GM12874 (cell line): ENCODE data around the gene LINC00305.

Experiments used
- TF ChIP-seq, protein P1 (sequence below): IDR thresholded peaks from 2 replicates; pipeline ENCODE4 v1.5.1; 2011; ENCODE audit warnings: low read depth, mild to moderate bottlenecking, control low read depth, low read length, moderate library complexity; ENCODE audit not compliant: insufficient read depth

The LINC00305 gene

DNA sequence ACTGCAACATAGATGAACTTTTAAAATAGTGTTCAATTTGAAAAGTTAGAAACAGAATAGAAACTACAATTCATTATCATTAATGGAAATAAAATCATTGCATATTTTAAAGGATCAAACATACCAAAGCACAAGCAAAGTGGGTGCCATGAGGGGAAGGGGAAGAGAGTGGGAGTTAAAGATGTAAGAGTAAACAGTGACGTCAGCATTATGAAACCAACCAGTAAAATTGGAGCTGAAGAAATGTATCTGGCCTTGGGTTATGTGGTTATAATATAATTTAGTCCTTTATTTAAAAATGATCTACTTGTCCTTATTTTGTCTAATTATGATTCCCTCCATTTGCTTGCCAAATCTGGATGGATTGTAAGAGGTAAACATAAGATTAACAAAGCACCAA, 6.0 kb downstream of the LINC00305 start:
- TF ChIP-seq, protein P1, sequence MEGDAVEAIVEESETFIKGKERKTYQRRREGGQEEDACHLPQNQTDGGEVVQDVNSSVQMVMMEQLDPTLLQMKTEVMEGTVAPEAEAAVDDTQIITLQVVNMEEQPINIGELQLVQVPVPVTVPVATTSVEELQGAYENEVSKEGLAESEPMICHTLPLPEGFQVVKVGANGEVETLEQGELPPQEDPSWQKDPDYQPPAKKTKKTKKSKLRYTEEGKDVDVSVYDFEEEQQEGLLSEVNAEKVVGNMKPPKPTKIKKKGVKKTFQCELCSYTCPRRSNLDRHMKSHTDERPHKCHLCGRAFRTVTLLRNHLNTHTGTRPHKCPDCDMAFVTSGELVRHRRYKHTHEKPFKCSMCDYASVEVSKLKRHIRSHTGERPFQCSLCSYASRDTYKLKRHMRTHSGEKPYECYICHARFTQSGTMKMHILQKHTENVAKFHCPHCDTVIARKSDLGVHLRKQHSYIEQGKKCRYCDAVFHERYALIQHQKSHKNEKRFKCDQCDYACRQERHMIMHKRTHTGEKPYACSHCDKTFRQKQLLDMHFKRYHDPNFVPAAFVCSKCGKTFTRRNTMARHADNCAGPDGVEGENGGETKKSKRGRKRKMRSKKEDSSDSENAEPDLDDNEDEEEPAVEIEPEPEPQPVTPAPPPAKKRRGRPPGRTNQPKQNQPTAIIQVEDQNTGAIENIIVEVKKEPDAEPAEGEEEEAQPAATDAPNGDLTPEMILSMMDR, result no peak

DNA sequence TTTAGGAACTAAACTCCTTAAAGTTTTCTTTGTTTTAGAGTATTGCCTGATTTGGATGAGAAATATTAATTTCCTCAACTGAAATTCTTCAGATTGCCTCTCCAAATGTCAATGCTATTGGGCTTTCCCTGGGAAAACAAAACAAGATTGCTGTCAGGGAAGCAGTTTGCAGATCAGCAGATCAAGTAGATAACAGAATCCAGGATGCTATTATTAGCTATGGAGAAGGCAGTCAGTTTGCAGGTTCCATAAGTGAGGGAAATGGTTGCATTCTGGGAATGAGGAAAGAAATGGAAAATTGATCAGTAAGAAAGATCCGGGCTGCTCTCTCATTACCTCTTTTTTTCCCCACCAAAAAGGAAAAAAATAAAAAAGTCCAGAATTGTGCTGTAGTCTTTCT, 11.0 kb downstream of the LINC00305 start:
- TF ChIP-seq, protein P1, result no peak

DNA sequence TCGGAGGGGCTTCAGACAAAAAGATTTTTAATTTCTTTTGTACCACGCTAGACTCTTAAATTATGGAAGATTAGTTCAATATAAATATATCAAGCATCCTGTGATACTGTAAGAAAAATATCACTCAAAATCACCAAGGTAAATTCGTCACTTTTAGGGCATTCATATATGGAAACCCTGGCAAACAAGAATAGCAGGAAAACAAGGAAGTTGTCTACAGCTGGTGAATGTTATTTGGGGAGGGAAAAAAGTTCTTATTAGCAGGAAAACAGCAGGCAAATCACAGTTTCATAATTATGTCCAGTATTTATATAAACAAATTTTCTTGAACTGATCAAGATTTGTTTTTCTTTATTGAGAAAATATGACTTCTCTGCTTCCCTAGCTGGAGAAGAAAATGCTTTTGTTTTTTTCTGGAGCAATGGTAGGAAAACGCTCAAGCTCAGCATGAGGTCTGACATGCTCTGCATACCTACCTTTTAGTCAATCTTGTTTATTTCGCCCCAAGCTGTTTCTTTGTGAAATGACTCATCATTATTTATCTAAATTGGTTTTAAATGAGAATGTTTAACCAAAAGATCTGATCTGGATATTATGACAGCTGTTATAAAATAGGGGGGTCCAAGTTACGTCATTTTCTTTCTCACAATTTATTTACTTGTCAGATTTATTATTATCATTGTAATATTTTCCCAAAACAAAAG, 14.7 kb downstream of the LINC00305 start:
- TF ChIP-seq, protein P1, result no peak

DNA sequence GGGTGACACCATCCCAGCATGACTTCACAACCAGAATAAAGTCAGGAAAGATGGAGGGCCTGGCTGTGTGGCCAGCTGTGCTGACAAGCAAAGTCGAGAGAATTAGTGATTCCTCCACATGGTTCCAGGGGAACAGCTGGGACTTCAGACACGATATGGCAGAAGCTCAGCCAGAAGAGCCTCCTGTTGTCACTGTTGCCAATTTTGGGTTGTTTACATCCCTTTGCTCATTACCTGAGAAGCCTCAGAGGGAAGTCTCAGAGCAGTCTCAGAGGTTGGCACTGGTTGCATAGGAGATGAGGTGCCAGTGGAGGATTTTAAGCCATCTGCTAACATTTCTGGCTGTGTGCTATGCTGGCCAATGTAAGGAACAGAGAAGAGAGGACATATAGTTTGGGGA, 16.0 kb downstream of the LINC00305 start:
- TF ChIP-seq, protein P1, result no peak

DNA sequence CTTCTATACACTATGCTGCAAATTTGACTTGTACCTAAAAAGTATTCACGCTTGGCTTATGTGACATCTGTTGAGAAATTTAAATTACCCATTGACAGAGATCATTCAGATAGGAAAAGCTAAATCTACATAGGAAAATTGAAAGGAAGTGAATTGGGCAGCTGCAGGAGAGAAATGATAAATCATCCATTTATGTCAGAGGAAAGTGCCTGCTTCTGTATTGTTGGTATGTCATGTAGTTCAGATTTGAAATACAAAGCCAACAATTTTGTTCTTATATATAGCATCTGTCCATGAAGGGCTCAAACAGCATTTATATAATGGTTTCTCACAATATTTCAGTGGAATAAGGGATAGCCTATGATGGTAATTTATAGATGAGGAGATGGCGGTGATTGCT, 17.6 kb downstream of the LINC00305 start:
- TF ChIP-seq, protein P1, result no peak

DNA sequence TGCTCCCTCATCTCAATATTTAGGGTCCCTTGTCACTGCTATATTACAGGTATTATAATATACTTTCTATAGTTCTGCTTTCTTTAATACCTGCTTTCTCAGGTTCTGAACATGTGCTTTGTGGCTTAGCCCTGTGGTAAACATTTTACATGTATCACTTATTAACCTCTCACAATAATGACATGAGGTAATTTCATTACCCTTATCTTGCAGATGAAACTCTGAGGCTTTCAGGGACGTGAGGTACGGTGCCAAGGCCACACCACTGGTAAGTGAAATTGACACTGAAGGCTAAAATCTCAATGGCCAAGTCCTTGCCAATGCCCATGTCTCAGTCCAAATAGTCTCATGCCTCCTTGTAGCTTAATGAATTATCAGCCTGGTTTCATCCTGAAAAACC, 21.7 kb downstream of the LINC00305 start:
- TF ChIP-seq, protein P1, result no peak

DNA sequence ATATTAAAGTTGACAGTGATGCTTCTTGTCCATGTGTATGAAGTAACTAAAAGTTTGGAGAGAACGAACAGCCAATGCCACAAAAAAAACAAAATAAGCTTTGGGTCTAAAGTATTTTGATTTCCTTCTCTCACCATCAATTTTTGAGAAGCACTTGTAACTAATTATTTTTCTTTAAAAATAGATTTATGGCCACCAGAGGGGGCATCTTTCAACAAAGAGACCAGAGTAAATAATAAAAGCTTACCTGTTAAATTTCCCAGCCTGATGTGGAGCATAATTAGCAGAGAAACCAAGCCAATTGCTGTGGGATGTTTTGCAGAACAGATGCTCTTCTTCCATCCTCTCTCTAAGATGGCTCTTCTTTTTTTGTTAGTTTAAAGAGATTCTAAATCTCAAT, 29.0 kb downstream of the LINC00305 start:
- TF ChIP-seq, protein P1, result no peak
